LNCAP (cell line): ENCODE results near the gene GRIK2.

Source experiments
- TF ChIP-seq, protein P1 (sequence below): fragments of 450-650 bp; IDR thresholded peaks from 2 replicates; pipeline ENCODE4 v1.5.1; 2017; ENCODE audit warnings: mild to moderate bottlenecking

The GRIK2 gene

DNA sequence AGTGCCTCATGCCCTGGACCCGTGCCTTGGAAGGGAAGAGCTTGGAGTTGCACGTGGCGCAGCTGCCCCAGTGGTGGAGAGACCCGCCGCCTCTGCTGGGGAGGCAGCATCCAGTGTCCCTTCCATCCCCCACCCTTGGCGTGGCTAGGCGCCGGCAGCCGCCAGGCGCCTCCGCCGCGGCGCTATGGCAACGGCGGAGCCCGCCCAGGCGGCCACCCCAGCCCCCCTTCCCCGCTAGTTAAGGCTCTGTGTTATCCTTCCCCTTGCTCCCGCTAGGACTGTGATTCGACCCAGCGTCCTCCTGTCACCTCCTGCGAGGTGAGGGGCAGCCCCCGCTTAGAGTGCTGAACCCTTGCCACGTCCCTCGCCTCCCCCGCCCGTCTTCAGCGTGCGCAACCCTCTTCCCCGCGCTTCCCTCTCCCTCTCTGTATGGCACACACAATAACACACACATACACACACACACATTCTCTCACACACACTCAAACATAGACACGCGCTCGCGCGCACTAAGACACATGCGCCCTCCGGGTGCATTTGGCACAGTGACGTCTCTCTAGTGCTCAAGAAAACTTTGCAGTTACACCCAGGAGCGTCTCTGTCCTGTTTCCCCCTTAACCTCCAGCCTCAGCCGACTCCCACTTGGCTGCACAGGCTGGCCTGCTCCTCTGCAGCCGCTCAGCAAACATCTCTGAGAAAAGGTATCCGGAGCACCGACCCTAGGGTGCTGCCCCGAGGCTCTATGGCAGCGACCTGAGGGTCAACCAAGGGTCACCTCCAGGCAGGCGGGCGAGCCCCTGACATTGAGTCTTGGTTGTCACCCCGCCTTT is 8.5 kb downstream of the GRIK2 start:
- TF ChIP-seq, protein P1, sequence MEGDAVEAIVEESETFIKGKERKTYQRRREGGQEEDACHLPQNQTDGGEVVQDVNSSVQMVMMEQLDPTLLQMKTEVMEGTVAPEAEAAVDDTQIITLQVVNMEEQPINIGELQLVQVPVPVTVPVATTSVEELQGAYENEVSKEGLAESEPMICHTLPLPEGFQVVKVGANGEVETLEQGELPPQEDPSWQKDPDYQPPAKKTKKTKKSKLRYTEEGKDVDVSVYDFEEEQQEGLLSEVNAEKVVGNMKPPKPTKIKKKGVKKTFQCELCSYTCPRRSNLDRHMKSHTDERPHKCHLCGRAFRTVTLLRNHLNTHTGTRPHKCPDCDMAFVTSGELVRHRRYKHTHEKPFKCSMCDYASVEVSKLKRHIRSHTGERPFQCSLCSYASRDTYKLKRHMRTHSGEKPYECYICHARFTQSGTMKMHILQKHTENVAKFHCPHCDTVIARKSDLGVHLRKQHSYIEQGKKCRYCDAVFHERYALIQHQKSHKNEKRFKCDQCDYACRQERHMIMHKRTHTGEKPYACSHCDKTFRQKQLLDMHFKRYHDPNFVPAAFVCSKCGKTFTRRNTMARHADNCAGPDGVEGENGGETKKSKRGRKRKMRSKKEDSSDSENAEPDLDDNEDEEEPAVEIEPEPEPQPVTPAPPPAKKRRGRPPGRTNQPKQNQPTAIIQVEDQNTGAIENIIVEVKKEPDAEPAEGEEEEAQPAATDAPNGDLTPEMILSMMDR: no peak

DNA sequence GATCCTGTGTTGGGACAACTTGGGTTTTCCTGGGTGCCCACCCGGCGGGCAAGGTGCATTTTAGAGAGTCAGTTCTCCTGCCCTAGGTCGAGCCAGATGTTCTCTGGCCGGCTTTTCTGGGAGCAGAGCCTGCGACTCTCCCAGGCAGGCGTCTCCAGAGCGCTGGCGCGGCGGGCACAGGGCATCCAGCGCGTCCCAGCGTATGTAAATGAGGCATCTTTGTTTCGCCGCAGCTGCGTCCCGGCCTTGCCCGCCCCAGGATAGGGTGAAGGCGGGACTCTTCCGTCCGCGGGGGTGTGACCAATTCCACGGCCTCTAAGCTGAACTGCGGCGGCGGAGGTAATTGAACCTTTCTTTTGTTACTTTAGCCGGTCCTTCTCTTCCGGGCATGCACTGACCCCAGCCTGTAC is 9.1 kb downstream of the GRIK2 start:
- TF ChIP-seq, protein P1: no peak

DNA sequence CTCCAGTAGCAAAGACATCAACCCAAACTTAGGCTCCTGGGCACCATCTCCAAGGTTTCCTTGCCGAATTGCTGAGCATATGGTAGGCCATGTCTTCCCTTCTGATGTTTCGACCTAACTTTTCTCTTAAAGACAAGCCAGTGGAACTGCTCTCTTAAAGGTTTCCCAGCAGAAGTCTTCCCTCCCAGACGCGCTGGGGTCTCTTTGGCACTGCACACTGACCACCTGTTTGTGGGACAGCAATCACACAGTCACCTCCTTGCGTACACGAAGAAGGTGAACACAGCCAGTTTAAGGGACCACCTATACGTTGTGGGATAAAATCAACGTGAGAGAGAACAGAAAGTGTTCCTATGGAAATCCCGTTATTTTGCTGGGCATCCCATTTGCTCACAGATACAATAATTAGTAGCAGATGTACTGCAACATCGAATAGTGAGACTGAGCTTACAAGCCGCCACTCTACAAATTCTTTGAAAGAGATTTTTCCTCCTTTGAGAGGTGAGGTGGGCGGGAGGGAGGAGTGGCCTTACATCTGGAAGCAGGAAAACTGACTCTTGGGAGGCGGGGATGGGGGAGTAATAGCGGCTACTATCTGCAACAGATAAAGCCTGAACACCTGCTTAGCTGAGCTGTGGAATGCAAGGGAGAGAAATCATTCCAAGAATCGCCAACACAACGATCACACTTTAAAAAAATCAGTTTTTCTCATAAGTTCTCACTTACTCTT is 9.9 kb downstream of the GRIK2 start:
- TF ChIP-seq, protein P1: no peak

DNA sequence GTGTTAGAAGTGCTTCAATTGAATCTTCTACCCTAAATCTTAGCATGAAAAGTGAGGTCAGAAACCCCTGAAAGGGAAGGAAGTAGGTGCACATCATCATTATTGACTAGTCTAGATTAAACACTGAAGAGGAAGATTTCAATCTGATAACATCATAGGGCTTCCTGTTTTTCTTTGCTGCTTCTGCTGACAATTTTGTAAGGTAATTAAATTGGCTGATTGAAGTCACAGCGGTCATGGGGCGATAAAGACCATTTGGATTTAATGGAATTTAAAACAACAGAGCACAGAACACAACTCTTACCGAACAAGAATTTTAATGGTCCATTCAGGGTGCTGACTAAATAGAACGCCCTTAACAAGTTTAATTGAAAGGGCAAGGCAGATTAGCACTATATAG is 11.3 kb downstream of the GRIK2 start:
- TF ChIP-seq, protein P1: no peak

DNA sequence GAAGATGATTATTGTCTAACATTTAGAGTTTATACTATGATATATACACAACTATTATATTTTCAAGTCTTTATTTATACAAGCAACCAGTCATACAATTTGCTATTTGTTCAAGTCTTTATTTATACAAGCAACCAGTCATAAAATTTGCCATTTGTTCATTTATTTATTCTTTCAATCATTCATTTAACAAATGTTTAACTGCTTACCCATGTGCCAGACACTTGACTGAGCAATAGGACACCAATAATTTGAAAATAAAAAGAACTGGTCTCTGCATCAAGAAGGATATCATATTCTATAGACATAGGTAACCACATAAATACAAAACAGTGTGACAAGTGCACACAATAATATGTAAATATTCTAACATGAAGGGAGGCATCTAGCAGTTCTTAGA is 20.3 kb downstream of the GRIK2 start:
- TF ChIP-seq, protein P1: no peak

DNA sequence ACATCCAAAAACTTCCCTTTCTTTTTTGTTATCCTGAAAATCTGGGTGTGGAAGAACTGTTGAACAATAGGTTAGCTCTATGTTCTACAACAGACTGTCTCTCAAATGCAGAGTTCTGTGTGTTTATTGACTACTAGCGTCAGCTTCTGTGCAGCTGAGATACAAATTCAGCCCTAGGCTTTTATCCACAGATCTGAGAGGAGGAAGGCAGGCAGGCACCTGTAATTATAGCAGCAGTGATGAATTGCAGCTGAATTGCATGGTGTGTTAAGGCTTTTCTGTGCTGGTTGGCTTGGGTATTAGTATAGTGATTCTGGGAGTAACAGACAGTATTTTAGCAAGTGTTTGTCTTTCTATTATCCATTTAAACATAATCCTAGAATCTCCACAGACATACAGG is 24.4 kb downstream of the GRIK2 start:
- TF ChIP-seq, protein P1: no peak

DNA sequence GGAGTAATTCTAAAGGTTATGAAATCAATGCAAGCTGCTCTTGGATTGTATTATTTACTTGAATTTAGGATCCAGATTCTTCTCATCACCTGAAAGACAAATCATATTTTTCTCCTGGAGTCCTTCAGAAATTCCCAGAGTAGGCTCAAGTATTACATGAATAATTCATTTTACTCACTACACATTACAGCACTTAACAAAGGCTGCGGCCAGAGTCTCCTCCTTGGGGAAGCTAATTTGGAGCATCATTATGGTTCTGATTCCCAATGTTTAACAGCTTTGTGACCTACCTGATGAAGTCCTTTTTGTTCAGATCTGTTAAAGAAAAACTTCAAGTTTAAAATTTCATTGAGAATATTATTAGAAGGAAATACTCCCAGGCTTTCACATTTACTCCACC is 28.7 kb downstream of the GRIK2 start:
- TF ChIP-seq, protein P1: no peak
